K562 (cell line): ENCODE measurements around the gene FOXK2. TPM values are rescaled to one million over a fixed set of nuclear protein-coding genes. Genes with fewer than 3 reads are reported as not detected.

Experiments
- MCM3 ChIP-seq: fragments of 450-650 bp; IDR thresholded peaks from 2 replicates; pipeline ENCODE4 v1.6.1; 2016
- PHTF2 ChIP-seq: fragments of 250-450 bp; sonication (Bioruptor Pico); IDR thresholded peaks from 2 replicates; pipeline ENCODE4 v1.5.0; 2021; ENCODE audit warnings: mild to moderate bottlenecking
- RHOXF2B ChIP-seq: fragments of 250-450 bp; sonication (Bioruptor Pico); conservative IDR thresholded peaks from 2 replicates; pipeline ENCODE4 v1.5.1; 2021
- SRSF3 ChIP-seq: fragments of 200-400 bp; formaldehyde crosslinking; IDR thresholded peaks from 2 replicates; pipeline ENCODE4 v1.6.1; 2016; ENCODE audit warnings: mild to moderate bottlenecking, low read length, moderate library complexity; ENCODE audit not compliant: insufficient read depth
- polyA plus RNA-seq, 8 experiments: library from polyadenylated mRNA; depleted of rRNA in 4 of 8; stranded (reverse) in 5 of 8; unstranded in 3 of 8; fragments of >200 nt; fragmentation: Nextera tagmentation in 2 of 8; fragmentation: Illumina TruSeq in 1 of 8; extraction: Ambion mirVana in 2 of 8; extraction: Trizol in 1 of 8; gene quantifications; 2 replicates each; pipeline versions ENCODE4 v1.2.1 to v1.2.3, GENCODE V29; 2011 to 2014; ENCODE audit warnings: inconsistent platforms in 1 of 8, missing spikeins in 1 of 8
- total RNA-seq, 7 experiments: library from RNA; depleted of rRNA in 6 of 7; stranded (reverse); fragments of >200 nt in 6 of 7; fragmentation: Illumina TruSeq in 2 of 7; extraction: Trizol in 2 of 7; gene quantifications; 2 replicates each; pipeline versions ENCODE4 v1.2.1 to v1.2.3, GENCODE V29; 2011 to 2021; ENCODE audit warnings: low replicate concordance in 1 of 7
- TF ChIP-seq, protein P1 (sequence below), 2 experiments: fragments of 450-650 bp in 1 of 2; sonication (generic) in 1 of 2; formaldehyde crosslinking in 1 of 2; IDR thresholded peaks; 2 replicates each; pipeline versions ENCODE4 v1.7.1 to v1.9.0; 2016 to 2022; ENCODE audit warnings: inconsistent platforms in 1 of 2, mild to moderate bottlenecking in 1 of 2, missing genetic modification reagents in 1 of 2

FOXK2 gene
- total and polyA plus RNA-seq, 9 of the 15 experiments (the other 6 are each of a cell fraction or from before 2014, with no cell fraction given) = 3.0 to 86.0 (median 44.1) TPM

DNA sequence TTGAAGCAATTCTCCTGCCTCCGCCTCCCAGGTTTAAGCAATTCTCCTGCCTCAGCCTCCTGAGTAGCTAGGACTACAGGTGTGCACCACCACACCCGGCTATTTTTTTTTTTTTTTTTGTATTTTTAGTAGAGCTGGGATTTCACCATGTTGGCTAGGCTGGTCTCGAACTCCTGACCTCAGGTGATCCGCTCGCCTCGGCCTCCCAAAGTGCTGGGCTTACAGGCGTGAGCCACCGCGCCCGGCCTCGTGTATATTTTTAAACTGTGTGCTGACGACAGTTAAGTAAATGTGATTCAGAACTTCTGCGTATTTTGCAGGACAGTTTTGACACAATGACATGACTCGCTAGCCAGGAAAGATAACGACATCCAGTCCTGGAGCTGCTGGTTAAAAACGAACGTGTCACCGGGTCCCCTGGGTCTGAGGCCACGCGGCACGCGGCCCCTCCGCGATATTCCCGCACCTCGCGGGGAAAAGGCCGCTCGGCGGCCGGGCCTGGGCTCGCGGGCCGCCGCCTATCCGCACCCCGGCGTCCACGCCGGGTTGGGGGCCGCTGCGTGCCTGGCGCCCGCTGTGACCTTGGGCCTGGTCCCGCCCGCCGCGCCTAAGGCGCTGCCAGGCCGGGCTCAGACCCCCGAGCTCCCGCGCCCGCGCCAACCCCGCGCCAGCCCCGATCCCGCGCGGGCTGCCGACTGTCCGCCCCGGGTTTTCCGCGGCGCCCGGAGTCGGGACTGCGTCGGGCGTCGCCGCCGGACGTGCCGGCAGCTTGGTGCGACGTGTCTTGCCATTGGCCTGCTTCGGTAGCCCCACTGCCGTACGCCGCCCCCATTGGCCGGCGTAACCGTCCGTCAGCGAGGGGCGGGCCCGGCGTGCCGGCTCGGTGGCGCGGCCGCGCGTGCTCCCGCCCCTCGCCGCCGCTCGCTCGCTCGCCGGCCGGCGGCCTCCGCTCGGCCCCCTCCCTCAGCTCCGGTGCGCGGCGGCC, at the start of gene FOXK2 (continued):
- TF ChIP-seq SRSF3 = no peak
- TF ChIP-seq, protein P1, sequence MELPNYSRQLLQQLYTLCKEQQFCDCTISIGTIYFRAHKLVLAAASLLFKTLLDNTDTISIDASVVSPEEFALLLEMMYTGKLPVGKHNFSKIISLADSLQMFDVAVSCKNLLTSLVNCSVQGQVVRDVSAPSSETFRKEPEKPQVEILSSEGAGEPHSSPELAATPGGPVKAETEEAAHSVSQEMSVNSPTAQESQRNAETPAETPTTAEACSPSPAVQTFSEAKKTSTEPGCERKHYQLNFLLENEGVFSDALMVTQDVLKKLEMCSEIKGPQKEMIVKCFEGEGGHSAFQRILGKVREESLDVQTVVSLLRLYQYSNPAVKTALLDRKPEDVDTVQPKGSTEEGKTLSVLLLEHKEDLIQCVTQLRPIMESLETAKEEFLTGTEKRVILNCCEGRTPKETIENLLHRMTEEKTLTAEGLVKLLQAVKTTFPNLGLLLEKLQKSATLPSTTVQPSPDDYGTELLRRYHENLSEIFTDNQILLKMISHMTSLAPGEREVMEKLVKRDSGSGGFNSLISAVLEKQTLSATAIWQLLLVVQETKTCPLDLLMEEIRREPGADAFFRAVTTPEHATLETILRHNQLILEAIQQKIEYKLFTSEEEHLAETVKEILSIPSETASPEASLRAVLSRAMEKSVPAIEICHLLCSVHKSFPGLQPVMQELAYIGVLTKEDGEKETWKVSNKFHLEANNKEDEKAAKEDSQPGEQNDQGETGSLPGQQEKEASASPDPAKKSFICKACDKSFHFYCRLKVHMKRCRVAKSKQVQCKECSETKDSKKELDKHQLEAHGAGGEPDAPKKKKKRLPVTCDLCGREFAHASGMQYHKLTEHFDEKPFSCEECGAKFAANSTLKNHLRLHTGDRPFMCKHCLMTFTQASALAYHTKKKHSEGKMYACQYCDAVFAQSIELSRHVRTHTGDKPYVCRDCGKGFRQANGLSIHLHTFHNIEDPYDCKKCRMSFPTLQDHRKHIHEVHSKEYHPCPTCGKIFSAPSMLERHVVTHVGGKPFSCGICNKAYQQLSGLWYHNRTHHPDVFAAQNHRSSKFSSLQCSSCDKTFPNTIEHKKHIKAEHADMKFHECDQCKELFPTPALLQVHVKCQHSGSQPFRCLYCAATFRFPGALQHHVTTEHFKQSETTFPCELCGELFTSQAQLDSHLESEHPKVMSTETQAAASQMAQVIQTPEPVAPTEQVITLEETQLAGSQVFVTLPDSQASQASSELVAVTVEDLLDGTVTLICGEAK (IDR thresholded peaks at IDR 0.05) = peak; percentile 53
- TF ChIP-seq, protein P1 (CRISPR knock-in tag; IDR thresholded peaks at IDR 0.05) = no peak
- no peak for TF ChIP-seq MCM3
- TF ChIP-seq RHOXF2B (CRISPR knock-in tag) = no peak
- no peak for TF ChIP-seq PHTF2
